Cardiac ventricle fibroblast (primary cell): ENCODE results near the gene SLC17A2. TPM values are rescaled to one million over a fixed set of nuclear protein-coding genes. Genes with fewer than 3 reads are reported as not detected.

Experiments
- total RNA-seq: library from RNA; depleted of rRNA; stranded (reverse); fragments of >200 nt; gene quantifications from 2 replicates; pipeline ENCODE4 v1.2.3, GENCODE V29; 2015

SLC17A2 gene
- not detected in 2 replicates for total RNA-seq

GRCh38 chr6:25930532-25931410 lies at the start of gene SLC17A2:
Gene SLC17A2 (minus strand): TSS chr6:25930691. CDS start chr6:25925796, 4,895 bp downstream.

GRCh38 chr6:25962149-25963127 lies 31.9 kb upstream of the SLC17A2 start, which contains the start of gene TRIM38:
Gene TRIM38 (plus strand): TSS chr6:25962802. CDS start chr6:25966523, 3,721 bp downstream.

DNA sequence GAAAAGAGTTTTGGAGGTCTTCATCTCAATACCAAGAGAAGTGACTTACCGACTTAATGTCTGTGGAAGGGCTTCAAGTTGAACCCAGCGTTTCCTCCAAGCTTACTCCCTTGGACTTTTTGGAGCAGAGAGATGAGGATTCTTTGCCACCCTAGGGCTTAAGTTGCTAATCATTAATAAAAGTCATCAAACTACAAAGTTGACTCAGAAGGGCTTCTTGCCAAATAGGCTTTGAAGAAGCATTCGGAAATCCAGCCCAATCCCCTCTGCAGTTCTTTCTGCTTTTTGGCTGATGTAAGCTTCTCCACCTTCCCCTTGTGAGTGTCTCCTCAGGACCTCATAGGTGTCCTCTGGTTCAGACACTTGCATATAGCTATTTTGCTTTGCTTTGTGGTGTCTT lies 56.4 kb downstream of the SLC17A2 start, which contains the start of gene SLC17A3:
SLC17A3 (minus strand) TSS at position 126 of the 400 bp plus-strand sequence. CDS start 5,856 bp downstream, outside the sequence.

Other genes with a start within 250 kb of the SLC17A2 start
- gene SLC17A4, start 175.9 kb downstream of the SLC17A2 start, total RNA-seq: not detected in 2 replicates
- not detected in 2 replicates for gene SLC17A1, start 98.6 kb downstream of the SLC17A2 start, total RNA-seq
- gene SLC17A3, start 56.4 kb downstream of the SLC17A2 start, total RNA-seq: not detected in 2 replicates
- 17.2 TPM in 2 replicates for gene TRIM38, start 32.1 kb upstream of the SLC17A2 start, total RNA-seq
- gene HFE, start 156.7 kb upstream of the SLC17A2 start, total RNA-seq: 12.0 and 14.8 TPM in 2 replicates